ENCODE results near the gene ACAD10. TPM values are rescaled to one million over a fixed set of nuclear protein-coding genes. Genes with fewer than 3 reads are reported as not detected.
A peak's percentile ranks its signal among the peaks of the same experiment; 100 is the strongest.

The ACAD10 gene
- total and polyA plus RNA-seq, 2 donors from 2014 or later, result 33.7 to 47.0 TPM

- intact Hi-C loops (cut with DNase I), result no loop called here
- no peak for FAIRE-seq
- Histone ChIP-seq H3K36me3 (ENCODE audit: control insufficient read depth in 2 of 3, insufficient read depth in 3 of 3, low read length in 3 of 3) (peaks cover 2 to 13% (median 9%) of the 10 kb centered on the region in 3 donors), H3K4me3 (ENCODE audit: low read length in 3 of 3) (no peak overlapping the region), H3K27ac (ENCODE audit: low read depth in 2 of 2, low read length in 2 of 2) (no peak overlapping the region), H3K4me1 (ENCODE audit: control insufficient read depth in 2 of 3, insufficient read depth in 2 of 3, low read depth in 1 of 3, low read length in 3 of 3) (peaks cover 0 to 6% (median 3%) of the 10 kb centered on the region in 3 donors), H3K9ac (ENCODE audit: low read length in 3 of 3) (peak overlapping the region in 1 of 3 donors; percentile 8), H3K27me3 (ENCODE audit: control insufficient read depth, insufficient read depth, low read length) (no peaks in the 10 kb centered on the region), H3K9me3 (ENCODE audit: control insufficient read depth in 2 of 3, insufficient read depth in 1 of 3, low read length in 3 of 3) (no peaks in the 10 kb centered on the region)
- TF ChIP-seq, protein P1, sequence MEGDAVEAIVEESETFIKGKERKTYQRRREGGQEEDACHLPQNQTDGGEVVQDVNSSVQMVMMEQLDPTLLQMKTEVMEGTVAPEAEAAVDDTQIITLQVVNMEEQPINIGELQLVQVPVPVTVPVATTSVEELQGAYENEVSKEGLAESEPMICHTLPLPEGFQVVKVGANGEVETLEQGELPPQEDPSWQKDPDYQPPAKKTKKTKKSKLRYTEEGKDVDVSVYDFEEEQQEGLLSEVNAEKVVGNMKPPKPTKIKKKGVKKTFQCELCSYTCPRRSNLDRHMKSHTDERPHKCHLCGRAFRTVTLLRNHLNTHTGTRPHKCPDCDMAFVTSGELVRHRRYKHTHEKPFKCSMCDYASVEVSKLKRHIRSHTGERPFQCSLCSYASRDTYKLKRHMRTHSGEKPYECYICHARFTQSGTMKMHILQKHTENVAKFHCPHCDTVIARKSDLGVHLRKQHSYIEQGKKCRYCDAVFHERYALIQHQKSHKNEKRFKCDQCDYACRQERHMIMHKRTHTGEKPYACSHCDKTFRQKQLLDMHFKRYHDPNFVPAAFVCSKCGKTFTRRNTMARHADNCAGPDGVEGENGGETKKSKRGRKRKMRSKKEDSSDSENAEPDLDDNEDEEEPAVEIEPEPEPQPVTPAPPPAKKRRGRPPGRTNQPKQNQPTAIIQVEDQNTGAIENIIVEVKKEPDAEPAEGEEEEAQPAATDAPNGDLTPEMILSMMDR (IDR thresholded peaks at IDR 0.05; ENCODE audit: borderline replicate concordance, extremely low read depth, insufficient read depth), result no peak
- DNase-seq, result peak in 2 of 5 donors; percentile 31 to 56
These were observed 55.5 kb downstream of the ACAD10 start for GRCh38 chr12:111741235-111741812.

DNA sequence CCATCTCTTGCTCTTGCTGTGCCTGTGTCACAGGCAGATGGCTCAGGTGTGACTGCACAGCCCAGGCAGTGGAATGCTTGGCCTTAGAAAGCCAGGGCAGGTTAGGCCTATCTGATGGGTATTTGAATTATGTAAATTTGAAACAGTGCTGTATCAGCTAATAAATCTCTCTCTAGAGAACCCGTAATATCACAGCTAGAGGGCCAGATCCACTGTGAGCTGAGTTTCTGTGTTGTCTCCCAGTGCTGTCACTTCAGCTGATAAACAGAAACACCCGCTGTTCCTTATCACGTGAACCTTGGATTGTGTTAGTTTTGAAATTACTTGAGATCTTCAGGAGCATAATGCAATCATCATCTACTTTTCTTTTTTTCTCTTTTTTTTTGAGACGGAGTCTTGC is 59.4 kb downstream of the ACAD10 start:
- Histone ChIP-seq H3K4me1 (ENCODE audit: control insufficient read depth in 2 of 3, insufficient read depth in 2 of 3, low read depth in 1 of 3, low read length in 3 of 3) (peaks cover 0 to 11% (median 3%) of the 10 kb centered on the region in 3 donors), H3K4me3 (ENCODE audit: low read length in 3 of 3) (no peak overlapping the region), H3K27me3 (ENCODE audit: control insufficient read depth, insufficient read depth, low read length) (no peaks in the 10 kb centered on the region), H3K27ac (ENCODE audit: low read depth in 2 of 2, low read length in 2 of 2) (no peak overlapping the region), H3K9me3 (ENCODE audit: control insufficient read depth in 2 of 3, insufficient read depth in 1 of 3, low read length in 3 of 3) (no peaks in the 10 kb centered on the region), H3K36me3 (ENCODE audit: control insufficient read depth in 2 of 3, insufficient read depth in 3 of 3, low read length in 3 of 3) (peaks cover 0 to 26% (median 12%) of the 10 kb centered on the region in 3 donors), H3K9ac (ENCODE audit: low read length in 3 of 3) (no peak overlapping the region)
- DNase-seq (peak in 1 of 5 donors; percentile 6), FAIRE-seq (no peak)
- intact Hi-C loops (cut with DNase I), result no loop called here
- TF ChIP-seq, protein P1 (IDR thresholded peaks at IDR 0.05; ENCODE audit: borderline replicate concordance, extremely low read depth, insufficient read depth), result no peak

GRCh38 chr12:111747333-111747732 is 61.5 kb downstream of the ACAD10 start:
- Histone ChIP-seq H3K27ac (ENCODE audit: low read depth in 2 of 2, low read length in 2 of 2) (no peak overlapping the region), H3K4me1 (ENCODE audit: control insufficient read depth in 2 of 3, insufficient read depth in 2 of 3, low read depth in 1 of 3, low read length in 3 of 3) (peaks cover 0 to 5% (median 0%) of the 10 kb centered on the region in 3 donors), H3K9me3 (ENCODE audit: control insufficient read depth in 2 of 3, insufficient read depth in 1 of 3, low read length in 3 of 3) (no peaks in the 10 kb centered on the region), H3K4me3 (ENCODE audit: low read length in 3 of 3) (no peak overlapping the region), H3K27me3 (ENCODE audit: control insufficient read depth, insufficient read depth, low read length) (no peaks in the 10 kb centered on the region), H3K9ac (ENCODE audit: low read length in 3 of 3) (no peak overlapping the region), H3K36me3 (ENCODE audit: control insufficient read depth in 2 of 3, insufficient read depth in 3 of 3, low read length in 3 of 3) (peaks cover 0 to 26% (median 12%) of the 10 kb centered on the region in 3 donors)
- intact Hi-C loops (cut with DNase I), result no loop called here
- DNase-seq (peak in 1 of 5 donors; percentile 28), FAIRE-seq (no peak)
- TF ChIP-seq, protein P1 (IDR thresholded peaks at IDR 0.05; ENCODE audit: borderline replicate concordance, extremely low read depth, insufficient read depth), result no peak
